Fibroblast of gingiva (primary cell): ENCODE measurements around the gene TSPAN17.
A peak's percentile ranks its signal among the peaks of the same experiment; 100 is the strongest.

Source experiments
- DNase-seq: peaks from one replicate; pipeline ENCODE4 v3.0.0-alpha.2; 2011; ENCODE audit warnings: low read depth

The TSPAN17 gene

DNA sequence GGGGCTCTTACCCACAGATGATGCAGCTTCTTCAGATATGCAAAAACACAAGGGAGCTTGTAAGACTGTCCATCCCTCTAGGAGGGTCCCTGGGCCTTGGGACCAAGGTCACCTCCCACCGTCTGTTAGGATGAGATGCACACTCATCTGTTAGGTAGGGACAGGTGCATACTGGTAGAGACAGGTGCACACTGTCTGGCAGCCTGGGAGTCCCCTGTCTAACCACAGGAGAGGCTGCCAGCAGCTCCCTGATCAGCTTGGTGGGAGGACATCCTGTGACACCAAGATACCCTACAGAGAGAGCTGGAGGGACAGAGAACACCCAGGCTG, 13.2 kb downstream of the TSPAN17 start:
- no peak for DNase-seq

DNA sequence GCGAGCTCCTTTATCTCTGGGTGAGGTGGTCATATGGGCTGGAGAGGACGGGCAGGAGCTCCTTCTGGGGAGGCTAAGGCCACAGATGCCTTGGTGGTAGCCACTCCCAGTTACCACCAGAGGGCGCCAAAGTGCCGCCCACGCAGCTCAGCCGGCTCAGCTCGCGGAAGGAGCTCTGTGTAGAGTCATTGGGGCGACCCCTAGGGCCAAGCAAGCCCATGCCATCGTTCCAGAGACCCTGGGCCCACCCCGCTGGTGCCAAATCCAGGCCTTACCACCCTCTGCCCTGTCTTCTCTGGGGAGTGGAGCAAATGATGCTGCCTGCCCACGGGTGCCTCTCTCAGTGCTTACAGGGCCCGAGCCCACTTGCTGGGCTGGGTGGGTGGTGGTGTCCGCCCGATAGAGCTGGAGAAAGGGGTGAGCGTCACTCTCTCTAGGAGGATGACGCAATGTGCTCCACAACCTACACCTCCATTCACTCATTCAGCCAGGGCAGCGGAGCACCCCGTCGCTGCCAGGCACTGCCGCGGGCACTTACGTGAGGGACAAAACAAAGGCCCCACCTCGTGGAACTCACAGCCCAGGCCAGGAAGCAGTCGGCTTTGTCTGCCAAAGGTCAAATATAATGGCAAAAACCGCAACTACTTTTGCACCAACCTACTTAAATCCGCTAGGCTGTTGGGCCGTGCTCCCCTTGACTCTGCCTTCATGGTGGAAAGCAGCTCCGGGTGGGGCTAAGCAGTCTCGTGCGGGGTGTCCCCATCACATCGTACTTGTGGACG, 13.8 kb downstream of the TSPAN17 start:
- peak; percentile 57 for DNase-seq

DNA sequence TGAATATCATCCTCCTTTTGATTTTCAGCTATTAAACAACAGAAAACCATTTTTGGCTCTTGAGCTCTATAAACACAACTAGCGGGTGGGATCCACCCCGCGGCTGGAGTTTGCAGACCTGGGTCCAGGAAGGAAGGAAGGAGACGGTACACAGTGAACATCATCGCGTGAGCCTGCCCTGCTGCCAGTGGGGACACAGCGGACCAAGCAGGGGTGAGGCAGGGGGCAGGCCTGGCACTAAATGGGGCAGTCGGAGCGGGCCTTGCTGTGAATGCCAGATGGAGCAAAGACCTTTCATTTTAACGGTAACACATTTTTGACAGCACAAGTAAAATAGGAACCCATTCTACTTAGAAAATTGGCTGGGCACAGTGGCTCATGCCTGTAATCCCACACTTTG, 14.4 kb downstream of the TSPAN17 start:
- no peak for DNase-seq

DNA sequence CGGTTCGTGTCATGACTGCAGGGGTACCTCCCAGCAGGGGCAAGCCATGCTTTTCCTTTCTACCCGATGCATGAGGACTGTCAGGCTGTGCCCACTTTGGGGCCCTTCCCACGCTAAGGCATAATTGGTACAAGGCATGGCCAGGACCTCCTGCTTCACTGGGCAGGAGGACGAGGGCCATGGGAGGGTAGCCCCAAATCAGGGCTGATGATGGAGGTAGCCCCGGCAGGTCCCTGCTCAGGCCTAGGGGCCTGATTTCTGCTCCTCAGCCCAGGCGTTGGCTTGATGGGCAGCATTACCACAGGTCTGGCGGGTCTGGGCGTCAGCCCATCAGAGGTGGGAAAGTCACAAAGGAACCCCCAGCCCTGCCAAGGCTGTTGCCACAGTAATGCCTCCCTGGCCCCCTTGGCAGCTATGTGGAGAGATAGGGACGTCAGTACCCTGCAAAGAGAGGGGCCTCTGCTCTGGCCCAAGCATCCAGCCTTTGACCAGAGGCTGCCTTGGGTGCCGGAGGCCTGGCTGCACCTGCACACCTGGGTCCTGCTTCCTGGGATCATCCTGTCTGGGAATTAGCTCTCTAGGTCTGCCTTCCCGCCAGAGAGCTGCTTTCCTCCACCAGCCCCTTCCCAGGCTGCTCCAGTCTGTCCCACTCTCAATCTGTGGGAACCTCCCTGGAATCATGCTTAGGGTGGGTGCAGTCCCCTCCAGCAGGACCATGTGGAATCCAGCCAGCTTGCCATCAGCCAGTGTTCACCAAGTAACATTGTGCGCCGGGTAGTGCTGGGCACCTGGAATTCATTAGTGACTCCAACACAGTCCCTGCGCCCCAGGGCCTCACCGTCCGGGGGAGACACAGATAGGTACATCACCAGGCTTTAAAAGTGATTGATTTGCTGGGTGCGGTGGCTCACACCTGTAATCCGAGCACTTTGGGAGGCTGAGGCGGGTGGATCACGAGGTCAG, 15.4 kb downstream of the TSPAN17 start:
- no peak for DNase-seq

DNA sequence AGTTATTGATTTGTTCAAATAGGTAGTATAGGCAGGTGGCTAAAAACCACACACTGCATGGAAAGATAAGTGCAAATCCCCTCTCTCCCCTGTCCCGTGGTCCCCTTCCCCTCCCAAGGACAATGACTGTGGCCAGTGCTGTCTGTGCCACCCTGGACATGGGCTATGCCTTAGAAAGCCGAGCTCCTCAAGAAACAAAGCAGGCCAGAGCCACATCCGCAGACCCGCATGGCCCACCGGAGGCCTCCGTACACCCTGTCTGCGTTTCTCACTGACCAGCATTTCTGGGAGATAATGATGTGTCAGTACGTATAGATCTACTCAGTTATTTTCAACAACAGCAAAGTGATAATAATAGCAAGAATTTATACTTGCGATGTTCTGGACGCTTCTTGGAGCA, 16.3 kb downstream of the TSPAN17 start:
- no peak for DNase-seq

DNA sequence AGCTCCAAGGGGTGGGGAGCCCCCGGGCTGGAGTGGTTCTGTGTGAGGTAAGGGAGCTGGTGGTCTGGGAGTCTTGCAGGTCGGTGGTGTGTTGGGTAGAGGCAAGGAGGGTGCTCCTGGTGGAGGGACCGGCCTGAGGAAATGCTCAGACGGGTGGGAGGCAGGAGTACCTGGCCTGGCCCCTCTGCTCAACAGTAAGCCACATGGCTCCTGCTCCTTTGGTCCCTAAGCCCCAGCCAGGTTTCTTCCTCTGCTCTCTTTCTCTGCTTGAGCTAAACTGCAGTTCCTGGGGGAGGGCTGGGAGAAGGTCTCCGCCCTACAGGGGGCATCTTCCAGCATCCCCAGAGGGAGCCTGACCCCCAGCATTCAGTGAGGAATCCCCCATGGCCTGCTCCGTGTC, 17.2 kb downstream of the TSPAN17 start:
- DNase-seq = no peak

DNA sequence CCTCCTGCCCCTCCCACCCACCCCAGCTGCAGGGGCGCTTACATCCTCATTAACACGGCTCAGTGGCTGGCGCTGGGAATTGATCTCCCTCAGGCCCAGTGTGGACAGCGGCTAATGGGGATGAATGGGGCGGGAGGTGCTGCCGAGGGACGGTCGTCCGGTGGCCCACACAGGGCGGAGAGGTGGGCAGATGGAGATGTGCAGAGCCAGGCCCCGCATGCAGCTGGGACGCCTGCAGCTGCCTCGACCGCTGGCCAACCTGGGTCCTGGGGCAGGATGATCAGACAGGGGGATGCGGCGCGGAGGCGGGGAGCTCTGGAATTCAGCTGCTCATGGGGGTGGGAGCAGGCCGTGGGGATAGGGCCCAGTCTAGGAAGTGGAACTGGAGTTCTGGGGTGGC, 17.6 kb downstream of the TSPAN17 start:
- no peak for DNase-seq

DNA sequence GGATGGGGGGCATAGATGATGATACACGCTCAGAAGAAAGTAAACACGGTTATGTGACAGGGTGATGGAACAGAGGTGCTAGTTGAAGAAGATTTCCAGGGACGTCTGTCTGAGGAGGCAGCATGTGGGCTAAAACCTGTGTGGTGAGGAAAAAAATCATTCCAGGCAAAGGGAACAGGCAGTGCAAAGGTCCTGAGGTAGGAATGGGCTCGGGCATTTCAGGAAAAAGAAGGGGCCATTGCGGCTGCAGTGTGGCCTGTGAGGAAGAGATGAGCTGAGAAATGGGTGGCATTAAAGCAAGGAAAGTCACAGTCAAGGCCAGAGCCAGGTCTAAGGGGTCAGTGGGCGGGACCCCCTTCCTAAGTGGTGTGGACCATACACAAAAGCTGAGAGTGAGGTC, 18.2 kb downstream of the TSPAN17 start:
- DNase-seq = no peak

DNA sequence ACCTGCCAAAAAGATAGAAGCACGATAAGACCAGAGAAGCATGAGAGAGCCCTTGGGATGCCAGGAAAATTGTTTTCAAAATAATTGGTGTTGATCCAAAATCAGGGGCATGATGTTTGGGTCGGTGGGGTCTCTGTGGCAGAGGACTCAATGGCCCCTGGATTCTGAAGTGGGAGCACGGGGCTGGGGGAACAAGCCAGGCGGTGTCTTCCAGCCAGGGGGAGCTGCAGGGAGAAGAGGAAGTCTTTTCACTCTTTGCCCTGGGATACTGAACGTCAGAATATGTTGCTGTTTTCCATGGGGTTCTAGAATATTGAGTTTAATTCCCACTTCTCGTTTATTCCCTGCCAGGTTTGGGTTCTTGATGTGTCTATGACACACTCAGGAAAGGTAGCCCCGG, 20.4 kb downstream of the TSPAN17 start:
- DNase-seq = no peak

DNA sequence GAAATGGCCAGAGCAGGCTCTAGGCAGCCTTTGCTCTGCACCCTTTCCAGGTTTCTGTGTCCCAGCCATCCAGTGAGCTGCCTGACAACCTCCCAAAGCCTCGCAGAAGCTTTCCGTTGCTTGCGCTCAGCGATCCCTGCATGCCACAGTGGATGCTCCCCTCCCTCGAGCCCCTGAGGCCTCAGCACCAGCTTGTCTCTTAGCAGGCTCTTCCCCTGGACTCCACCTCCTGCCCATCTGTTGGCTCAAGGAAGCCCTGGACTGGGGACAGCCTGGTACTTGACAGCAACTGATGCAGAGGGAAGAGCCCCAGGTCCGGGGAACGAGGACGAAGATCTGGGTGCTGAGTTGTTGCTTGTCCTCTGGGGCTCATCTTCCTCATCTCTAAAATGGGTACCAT, 23.2 kb downstream of the TSPAN17 start:
- DNase-seq = no peak

DNA sequence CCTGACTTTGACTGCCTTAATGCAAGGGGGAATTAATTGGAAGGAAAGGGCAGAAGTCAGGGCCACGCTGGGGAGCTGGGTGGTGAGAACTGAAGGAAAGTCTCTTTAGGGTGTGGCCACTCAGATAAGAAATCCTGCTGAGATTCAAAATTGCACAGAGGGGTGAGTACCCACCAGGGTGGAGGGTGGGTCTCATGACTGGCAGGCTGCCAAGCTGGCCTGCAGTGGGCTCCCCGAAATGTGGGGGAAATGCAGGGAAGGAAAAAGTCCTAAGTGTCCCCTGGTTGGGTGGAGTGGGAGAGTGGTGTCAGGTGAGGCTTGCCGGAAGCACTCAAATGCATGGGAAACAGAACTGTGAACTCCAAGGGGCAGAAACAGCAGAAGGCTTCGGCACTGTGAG, 24.1 kb downstream of the TSPAN17 start:
- no peak for DNase-seq

DNA sequence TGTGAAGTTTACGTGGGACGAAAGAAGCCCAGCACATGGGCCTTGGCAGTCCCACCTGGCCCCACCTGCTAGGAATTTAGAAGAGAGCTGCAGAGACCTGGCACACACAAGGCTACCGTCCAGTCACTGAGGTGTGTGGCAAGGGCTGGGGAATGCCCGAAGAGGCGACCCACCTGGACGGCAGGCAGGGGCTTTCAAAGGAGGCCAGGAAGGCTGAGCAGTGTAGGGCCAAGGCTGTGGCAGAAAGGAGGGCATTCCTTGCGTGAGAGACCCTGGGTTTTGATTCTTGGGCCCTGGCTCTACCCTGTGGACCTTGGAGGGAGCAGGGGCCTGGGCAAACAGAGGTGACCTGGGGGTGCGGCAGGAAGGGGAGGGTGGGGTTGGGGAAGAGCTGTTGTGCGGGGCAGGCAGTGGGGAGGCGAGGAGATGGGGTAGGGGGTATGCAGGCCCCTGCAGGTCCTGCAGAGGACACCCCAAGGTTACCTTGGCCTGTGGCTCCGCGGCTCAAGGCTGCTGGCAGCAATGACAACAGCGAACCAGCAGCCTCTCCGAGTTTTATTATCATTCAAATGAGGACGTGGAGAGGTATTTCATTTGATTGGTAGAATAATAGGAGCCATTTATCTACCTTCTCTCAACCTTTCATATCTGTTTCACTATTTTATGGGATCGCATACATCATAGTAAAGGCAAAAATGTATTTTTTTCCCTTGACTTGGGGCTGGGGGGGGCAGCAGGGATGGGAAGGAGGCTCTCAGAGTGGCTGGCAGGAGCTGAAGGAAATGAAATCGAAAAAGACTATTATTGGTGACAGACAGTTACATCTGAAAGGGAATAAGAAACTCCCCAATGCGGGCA, 24.8 kb downstream of the TSPAN17 start:
- DNase-seq = no peak

DNA sequence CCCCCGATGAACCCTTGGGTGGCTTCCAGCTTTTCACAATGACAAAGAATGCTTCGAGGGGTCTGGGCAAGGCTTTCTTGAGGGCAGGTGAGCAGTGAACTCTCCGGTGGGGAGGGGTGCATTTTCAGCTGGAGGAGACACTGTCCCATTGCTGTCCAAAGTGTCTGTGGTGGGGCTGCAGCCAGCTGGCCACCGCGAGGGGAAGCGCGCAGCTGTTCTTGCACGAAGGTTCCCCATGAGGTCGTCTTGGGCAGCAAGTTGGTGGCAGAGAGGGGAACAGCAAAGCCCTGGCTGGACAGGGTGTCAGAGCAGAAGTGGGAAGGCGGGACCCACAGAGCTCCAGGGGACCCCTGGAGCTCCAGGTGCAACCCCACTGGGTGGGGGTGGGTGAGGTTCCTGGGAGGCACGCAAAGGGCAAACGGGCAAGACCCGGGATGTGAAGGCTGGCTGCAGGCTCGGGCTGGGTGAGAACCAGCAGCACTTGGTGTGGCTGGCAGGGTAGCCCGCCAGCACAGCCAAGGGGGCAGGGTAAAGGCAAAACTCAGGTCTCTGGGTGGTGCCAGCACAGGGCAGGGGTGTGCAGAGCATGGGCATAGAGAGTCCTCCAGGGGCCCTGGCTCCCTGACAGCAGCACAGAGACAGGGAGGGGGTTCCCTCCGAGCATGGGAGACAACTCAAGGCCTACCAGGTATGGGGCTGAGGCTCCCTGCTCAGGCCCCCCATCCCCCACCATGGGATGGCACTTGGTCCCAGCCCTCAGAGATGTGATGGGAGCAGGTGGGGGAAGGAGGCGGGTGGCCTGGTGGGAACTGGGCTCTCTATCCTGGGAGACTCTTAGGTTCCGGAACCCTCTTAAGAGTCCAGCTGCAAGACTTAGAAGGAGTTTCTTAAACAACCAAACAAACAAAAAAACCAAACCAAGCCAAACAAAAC, 26.6 kb downstream of the TSPAN17 start:
- DNase-seq = no peak

DNA sequence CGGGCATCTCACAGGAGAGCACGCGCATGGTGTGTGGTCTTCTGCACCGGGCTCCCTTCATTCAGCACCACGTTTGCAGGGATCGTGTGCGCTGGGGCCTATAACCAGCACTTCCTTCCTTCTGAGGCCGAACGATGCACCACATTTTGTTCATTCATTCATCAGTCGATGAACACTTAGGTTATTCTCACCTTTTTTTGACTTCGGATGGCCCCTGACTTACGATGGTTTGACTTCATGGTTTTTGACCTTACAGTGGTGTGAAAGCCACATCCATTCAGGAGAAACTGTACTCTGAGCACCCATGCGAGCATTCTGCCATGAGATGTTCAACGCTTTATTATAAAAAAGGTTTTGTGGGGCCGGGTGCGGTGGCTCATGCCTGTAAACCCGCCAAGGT, 27.5 kb downstream of the TSPAN17 start:
- no peak for DNase-seq

DNA sequence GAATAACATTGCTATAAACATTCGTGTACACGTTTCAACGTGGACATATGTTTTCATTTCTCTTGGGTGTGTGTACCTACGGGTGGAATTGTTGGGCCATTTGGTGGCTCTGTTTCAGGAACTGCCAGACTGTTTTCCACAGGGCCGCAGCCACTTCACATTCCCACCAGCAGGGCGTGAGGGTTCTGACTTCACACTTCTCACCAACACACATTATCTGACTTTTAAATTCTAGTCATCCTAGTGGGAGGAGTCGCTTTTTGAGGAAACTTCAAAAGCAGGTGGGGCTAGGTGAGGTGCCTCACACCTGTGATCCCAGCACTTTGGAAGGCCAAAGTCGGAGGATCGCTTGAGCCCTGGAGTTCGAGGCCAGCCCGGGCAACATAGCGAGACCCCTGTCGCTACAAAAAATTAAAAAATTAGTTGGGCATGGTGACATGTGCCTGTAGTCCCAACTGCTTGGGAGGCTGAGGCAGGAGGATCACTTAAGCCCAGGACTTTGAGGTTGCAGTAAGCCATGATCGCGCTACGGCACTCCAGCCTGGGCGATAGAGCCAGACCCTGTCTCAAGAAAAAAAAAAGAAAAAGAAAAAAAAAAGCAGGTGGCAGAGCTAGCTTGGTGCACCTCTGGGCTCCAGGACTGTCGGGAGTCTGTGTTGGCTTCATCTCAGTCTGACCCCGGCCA, 28.5 kb downstream of the TSPAN17 start:
- DNase-seq = no peak

DNA sequence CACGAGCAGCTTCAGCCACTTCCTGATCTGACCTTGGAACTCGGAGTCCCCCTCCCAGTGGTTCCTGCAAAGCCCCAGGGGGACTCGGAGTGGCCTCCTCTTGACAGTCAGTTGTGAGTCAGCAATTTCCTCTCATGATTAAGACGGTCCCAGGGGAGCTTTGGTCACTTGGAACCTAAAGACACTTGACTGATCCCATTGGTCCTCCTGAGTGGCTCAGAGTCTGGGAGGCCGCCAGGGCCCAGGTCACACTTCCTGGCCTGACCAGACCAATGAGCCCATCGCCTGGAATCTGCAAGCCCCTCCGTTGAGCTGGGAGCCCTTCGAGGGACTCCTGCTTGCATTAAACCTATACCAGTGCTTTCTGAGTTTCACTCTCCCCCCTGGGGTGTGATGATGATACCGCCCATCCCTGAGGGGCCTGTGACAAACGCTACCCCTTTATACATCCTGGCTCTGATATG, 29.1 kb downstream of the TSPAN17 start:
- DNase-seq = peak; percentile 41

DNA sequence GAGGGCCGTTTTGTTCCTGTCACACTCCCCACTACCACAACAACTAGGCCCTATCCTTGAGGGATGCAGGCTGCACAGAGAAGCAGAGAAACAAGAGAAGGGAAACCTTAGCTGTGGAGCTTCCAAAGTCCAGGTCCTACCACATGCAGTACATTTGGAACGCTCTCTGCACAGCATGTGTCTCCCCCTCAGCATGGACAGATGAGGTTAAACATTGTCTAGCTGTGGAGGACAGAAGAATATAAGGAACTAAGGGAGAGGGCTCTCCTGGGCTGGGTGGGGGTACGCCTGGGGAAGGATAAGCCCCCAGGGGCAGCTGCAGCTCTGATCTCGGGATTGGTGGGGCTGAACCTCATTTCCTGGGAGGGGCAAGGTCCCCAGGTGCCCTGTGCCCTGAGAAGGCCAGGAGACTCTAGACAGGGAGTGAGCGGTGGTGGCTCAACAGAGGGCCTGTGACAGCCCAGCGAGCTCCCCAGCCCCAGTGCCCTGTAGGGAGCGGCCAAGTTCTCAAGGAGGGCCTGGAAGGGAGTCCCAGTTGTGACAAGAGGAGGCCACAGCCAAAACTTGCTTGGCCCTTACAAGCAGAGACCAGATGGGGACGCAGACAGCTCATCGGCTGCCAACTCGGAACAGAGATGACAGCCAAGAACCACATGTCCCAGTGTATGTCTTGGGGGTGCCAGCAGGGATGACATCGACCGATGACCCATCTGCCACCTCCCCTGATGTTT, 30.1 kb downstream of the TSPAN17 start:
- no peak for DNase-seq

DNA sequence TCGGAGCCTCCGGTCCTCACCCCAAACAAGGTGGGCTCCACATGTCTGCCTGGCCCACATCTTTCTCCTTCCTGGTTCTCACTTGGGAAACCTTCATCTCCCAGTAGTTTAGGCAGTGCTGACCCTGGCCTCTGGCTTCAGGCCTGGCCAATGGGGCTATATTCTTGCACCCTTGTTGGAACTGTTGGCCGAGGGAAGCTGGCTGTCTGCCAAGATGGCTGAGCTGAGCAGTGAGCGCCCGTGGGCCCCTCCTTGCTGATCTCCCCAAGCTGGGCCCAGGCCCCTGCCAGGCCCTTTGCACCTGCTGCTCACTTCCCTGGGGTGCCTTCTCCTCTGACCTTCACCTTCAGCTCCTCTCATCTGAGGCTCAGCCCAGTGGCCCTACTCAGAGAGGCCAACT, 31.3 kb downstream of the TSPAN17 start:
- no peak for DNase-seq

DNA sequence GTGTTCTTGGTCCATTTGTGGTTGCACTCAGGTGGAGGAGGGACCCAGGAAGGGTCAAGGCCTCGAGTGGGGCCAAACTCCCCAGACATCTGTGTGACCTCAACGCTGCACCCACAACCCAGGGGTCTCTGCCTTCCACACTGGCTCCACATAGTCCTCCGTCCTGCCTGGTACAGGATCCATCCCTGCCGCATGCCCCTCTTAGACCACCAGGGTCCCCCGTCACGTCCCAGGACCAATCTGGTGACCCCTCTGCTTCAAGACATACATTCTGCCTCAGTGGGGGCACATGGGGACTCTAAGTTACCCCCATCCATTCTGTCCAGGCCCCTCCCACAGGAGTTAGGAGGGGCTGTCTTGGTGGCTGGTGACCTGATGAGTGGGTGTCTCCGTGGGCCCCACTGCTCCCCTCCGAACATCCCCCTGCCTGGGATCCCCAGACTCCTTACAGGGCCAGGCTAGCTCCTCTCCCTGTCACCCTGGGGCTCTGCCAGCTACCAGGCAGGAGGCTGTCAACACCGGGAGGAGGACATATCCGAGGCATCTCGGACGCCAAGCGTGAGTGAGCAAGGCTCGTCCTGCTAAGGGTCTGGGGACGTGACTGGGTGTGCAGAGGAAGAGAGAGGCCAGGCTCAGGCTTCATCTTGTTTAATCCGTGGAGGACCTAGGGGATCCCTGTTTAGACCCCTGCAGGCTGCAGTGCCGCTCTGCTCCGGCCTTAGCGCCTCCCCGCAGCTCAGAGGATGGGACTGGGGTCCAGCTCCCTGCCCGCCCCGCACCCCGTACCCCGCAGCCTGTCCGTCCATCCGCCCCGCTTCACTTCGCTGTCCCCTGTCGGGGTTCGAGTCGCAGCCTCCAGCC, 32.3 kb downstream of the TSPAN17 start:
- DNase-seq = no peak
